BJ (cell line): Measurements from ENCODE around the gene EVX1. TPM values are rescaled to one million over a fixed set of nuclear protein-coding genes. Genes with fewer than 3 reads are reported as not detected.

Experiments used
- CTCF ChIA-PET: fragments of 350-600 bp; formaldehyde crosslinking; extraction: SDS; loops from one replicate; lab custom pipeline; 2021; ENCODE audit warnings: antibody characterized with exemption, inconsistent platforms; lab: Yijun Ruan, JAX
- POLR2A ChIA-PET: fragments of 300-600 bp; sonication (Branson Sonifier 250); formaldehyde crosslinking; extraction: SDS; loops from one replicate; lab custom pipeline; 2021; ENCODE audit warnings: antibody characterized with exemption; lab: Charles Lee
- DNase-seq: peaks from one replicate; pipeline ENCODE4 v3.0.0-alpha.2; 2011; ENCODE audit warnings: low read depth
- H3K27me3 ChIP-seq: 2 replicates; pipeline ENCODE4 v1.6.0; 2011; ENCODE audit warnings: low read length; ENCODE audit not compliant: control insufficient read depth, insufficient read depth
- H3K36me3 ChIP-seq: 2 replicates; pipeline ENCODE4 v1.5.1; 2011; ENCODE audit warnings: low read length; ENCODE audit not compliant: control insufficient read depth, insufficient read depth
- H3K4me3 ChIP-seq: 2 replicates; pipeline ENCODE4 v1.5.1; 2011; ENCODE audit warnings: low read depth, mild to moderate bottlenecking, control low read depth, low read length
- polyA plus RNA-seq: library from polyadenylated mRNA; depleted of rRNA; stranded (reverse); fragments of >200 nt; gene quantifications from 2 replicates; pipeline ENCODE4 v1.2.3, GENCODE V29; 2011
- TF ChIP-seq, protein P1 (sequence below): IDR thresholded peaks from 2 replicates; pipeline ENCODE4 v1.5.1; 2011; ENCODE audit warnings: low read depth, mild to moderate bottlenecking, control low read depth, inconsistent platforms, low read length, moderate library complexity; ENCODE audit not compliant: insufficient read depth

Gene EVX1
- polyA plus RNA-seq, 1 experiment, result not detected

DNA sequence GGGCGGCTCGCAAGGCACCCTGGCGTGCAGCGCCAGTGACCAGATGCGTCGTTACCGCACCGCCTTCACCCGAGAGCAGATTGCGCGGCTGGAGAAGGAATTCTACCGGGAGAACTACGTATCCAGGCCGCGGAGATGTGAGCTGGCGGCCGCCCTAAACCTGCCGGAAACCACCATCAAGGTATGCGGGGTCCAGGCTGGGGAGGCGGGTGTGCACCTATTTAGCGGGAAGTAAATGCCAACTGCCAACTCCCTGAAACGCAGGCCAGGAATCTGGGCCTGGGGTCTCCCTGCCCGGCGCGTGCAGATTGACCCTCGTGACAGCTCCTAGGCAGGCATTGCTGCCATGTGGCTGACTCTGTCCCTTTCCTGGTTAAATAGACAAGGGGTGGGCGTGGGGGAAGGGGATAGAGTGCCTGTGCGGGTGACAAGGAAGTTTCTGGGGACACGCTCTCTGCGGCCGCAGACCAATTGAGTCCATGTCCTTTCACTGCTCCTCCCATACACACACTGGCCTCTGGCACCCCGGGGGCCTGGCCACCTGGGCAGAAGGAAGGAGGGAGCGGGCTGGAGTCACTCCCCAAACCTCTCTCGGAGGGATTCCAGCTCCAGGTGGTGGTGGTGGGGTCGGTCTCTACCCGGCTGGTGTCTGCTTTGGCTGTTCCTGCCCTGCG lies 2.7 kb downstream of the EVX1 start:
- CTCF ChIA-PET, result no interaction called here
- POLR2A ChIA-PET, result no interaction called here
- Histone ChIP-seq H3K4me3 (no peak overlapping the region), H3K36me3 (no peaks in the 10 kb centered on the region), H3K27me3 (peaks cover 70% of the 10 kb centered on the region)
- no peak for DNase-seq
- TF ChIP-seq, protein P1, sequence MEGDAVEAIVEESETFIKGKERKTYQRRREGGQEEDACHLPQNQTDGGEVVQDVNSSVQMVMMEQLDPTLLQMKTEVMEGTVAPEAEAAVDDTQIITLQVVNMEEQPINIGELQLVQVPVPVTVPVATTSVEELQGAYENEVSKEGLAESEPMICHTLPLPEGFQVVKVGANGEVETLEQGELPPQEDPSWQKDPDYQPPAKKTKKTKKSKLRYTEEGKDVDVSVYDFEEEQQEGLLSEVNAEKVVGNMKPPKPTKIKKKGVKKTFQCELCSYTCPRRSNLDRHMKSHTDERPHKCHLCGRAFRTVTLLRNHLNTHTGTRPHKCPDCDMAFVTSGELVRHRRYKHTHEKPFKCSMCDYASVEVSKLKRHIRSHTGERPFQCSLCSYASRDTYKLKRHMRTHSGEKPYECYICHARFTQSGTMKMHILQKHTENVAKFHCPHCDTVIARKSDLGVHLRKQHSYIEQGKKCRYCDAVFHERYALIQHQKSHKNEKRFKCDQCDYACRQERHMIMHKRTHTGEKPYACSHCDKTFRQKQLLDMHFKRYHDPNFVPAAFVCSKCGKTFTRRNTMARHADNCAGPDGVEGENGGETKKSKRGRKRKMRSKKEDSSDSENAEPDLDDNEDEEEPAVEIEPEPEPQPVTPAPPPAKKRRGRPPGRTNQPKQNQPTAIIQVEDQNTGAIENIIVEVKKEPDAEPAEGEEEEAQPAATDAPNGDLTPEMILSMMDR, result no peak

DNA sequence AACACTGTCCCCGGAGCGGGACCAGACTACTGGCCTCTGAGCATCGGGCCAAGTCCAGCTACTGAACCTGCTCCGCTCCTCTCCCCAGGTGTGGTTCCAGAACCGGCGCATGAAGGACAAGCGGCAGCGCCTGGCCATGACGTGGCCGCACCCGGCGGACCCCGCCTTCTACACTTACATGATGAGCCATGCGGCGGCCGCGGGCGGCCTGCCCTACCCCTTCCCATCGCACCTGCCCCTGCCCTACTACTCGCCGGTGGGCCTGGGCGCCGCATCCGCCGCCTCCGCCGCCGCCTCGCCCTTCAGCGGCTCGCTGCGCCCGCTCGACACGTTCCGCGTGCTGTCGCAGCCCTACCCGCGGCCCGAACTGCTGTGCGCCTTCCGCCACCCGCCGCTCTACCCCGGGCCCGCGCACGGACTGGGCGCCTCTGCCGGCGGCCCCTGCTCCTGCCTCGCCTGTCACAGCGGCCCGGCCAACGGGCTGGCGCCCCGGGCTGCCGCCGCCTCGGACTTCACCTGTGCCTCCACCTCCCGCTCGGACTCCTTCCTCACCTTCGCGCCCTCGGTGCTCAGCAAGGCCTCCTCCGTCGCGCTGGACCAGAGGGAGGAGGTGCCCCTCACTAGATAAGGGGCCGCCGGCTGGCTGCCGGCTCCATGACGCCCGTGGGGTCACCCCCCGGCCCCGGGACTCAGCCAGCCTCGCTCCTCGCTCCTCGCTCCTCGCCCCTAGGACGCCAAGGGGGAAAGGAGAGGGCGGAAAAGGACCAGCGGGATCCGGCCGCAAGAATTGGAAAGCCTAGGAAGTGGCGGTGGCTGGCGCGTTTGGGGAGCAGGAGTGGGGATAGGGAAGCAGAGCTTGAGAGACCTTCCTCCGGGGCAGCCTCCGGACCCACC lies 3.4 kb downstream of the EVX1 start:
- DNase-seq, result no peak
- TF ChIP-seq, protein P1, result no peak
- H3K4me3 ChIP-seq, result no peak overlapping the region
- ChIA-PET POLR2A (no interaction called here), CTCF (interaction anchor here (2.0 kb wide), 1 partner anchor 10 kb away, joined by 7 read pairs; no protein-coding TSS in a partner anchor)
- H3K27me3 ChIP-seq, result peaks cover 67% of the 10 kb centered on the region
- H3K36me3 ChIP-seq, result no peaks in the 10 kb centered on the region

DNA sequence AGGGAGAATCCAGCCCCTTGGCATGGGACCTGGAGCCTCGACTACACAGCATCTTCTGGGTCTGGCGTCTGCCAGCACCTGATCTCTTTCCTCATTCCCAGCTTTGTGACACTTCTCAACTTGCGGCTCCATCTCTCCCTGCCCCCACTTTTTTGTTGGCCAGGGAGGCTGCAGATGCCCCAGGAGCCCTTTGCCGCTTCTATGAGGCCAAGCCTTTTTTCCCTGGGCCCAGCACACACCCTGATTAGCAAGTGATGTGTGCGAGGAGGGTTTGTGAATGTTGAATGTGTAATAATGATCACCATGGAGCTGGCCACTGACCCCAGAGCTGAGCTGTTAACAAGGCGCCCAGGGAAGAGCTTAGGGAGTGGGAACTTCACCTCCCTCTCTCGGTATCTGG lies 4.4 kb downstream of the EVX1 start:
- POLR2A ChIA-PET, result no interaction called here
- Histone ChIP-seq H3K4me3 (no peak overlapping the region), H3K27me3 (peaks cover 67% of the 10 kb centered on the region), H3K36me3 (no peaks in the 10 kb centered on the region)
- TF ChIP-seq, protein P1, result no peak
- CTCF ChIA-PET, result interaction anchor here (2.0 kb wide), 1 partner anchor 9 kb away, joined by 7 read pairs; no protein-coding TSS in a partner anchor
- DNase-seq, result no peak

DNA sequence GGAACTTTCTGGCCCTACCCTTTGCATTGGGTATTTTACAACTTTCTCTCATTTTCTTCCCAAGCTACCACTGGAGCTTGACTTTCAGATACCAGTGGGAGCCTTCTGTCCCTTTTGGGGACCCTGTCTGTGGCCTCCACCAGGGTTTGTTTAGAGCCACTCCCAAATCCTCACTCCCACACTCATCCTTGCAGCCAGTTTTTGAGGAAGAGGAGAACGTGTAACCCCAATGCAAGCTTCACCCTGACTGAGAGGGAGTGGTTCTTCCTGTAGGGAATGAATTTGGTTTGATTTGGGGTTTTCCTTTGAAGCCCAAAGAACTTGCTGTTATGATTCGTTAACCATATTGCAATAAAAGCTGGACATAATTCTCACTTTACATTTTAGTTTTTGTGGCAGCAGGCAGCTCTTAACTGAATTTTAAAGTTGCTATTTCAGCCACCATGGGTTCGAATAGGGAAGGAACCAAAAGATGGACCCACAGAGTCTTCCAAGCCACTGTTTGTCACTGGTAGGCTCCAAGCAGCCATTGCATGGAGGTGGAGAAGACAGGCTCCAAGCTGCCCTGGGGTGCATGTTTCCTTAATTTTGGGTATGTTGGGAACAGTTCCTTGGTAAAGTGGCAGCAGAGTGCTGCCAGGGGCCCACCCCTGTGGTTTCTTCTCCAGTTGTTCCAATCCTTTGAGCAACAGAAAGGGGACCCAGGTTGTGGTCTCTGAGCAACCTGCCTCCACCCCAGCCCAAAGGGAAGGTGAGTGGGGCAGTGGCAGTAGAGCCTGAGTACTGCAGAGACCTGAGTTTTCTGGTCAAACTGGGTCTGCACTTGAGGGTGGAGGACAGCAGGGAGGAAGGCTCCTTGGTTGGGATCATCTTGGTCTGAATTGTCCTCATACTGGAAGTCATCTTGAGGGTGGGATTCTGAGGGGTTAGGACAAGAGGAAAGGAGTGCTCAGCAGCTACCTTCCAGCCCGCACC lies 5.1 kb downstream of the EVX1 start:
- Histone ChIP-seq H3K27me3 (peaks cover 63% of the 10 kb centered on the region), H3K36me3 (no peaks in the 10 kb centered on the region), H3K4me3 (no peak overlapping the region)
- no peak for DNase-seq
- POLR2A ChIA-PET, result no interaction called here
- TF ChIP-seq, protein P1, result no peak
- CTCF ChIA-PET, result interaction anchor here (2.0 kb wide), 1 partner anchor 8 kb away, joined by 7 read pairs; no protein-coding TSS in a partner anchor
